Keratinocyte (primary cell): ENCODE measurements around the gene BEX3. TPM values are rescaled to one million over a fixed set of nuclear protein-coding genes. Genes with fewer than 3 reads are reported as not detected.

Experiments used
- DNase-seq: peaks from one replicate; pipeline ENCODE4 v3.0.0-alpha.2; 2011; ENCODE audit warnings: low read depth, missing footprints, low spot score
- FAIRE-seq: peaks from 2 replicates; lab custom pipeline; 2011; peaks lifted over from hg19 to GRCh38; lab: Jason Lieb, UNC
- H2AFZ ChIP-seq: 2 replicates; pipeline ENCODE4 v1.6.0; 2012; ENCODE audit warnings: low read length, control low read depth, inconsistent platforms; ENCODE audit not compliant: control insufficient read depth
- H3K27ac ChIP-seq: 2 replicates; pipeline ENCODE4 v1.5.1; 2011; ENCODE audit warnings: low read length; ENCODE audit not compliant: control insufficient read depth, insufficient read depth
- H3K27me3 ChIP-seq: 3 replicates; pipeline ENCODE4 v1.6.0; 2011; ENCODE audit warnings: low read length; ENCODE audit not compliant: control insufficient read depth, insufficient read depth; ENCODE audit errors: extremely low read depth
- H3K36me3 ChIP-seq, 2 experiments: 2 replicates in 1 of 2; 3 replicates in 1 of 2; pipeline ENCODE4 v1.5.1; 2011; ENCODE audit warnings: low read length in 2 of 2, mild to moderate bottlenecking in 1 of 2; ENCODE audit not compliant: control insufficient read depth in 2 of 2, insufficient read depth in 2 of 2; ENCODE audit errors: extremely low read depth in 1 of 2
- H3K4me1 ChIP-seq: 3 replicates; pipeline ENCODE4 v1.5.1; 2011; ENCODE audit warnings: low read length; ENCODE audit not compliant: control insufficient read depth, insufficient read depth; ENCODE audit errors: extremely low read depth
- H3K4me2 ChIP-seq: 3 replicates; pipeline ENCODE4 v1.6.0; 2011; ENCODE audit warnings: low read depth, low read length; ENCODE audit not compliant: control insufficient read depth, insufficient read depth; ENCODE audit errors: extremely low read depth
- H3K4me3 ChIP-seq, 3 experiments: fragments of 200-600 bp in 1 of 3; sonication (generic) in 1 of 3; 2 replicates in 2 of 3; 3 replicates in 1 of 3; pipeline ENCODE4 v1.5.1; 2011 to 2016; ENCODE audit warnings: low read length in 3 of 3, mild to moderate bottlenecking in 3 of 3, control low read depth in 2 of 3, inconsistent platforms in 1 of 3, low read depth in 1 of 3, mixed read lengths in 1 of 3, mixed run types in 1 of 3, moderate library complexity in 1 of 3; ENCODE audit not compliant: control insufficient read depth in 2 of 3, insufficient read depth in 2 of 3; ENCODE audit errors: extremely low read depth in 1 of 3
- H3K79me2 ChIP-seq: 2 replicates; pipeline ENCODE4 v1.6.0; 2012; ENCODE audit warnings: low read length; ENCODE audit not compliant: control insufficient read depth, insufficient read depth
- H3K9ac ChIP-seq: 3 replicates; pipeline ENCODE4 v1.6.0; 2011; ENCODE audit warnings: low read length; ENCODE audit not compliant: control insufficient read depth, insufficient read depth; ENCODE audit errors: extremely low read depth
- H3K9me1 ChIP-seq: 3 replicates; pipeline ENCODE4 v1.6.0; 2011; ENCODE audit warnings: low read length; ENCODE audit not compliant: control insufficient read depth, insufficient read depth; ENCODE audit errors: extremely low read depth
- H3K9me3 ChIP-seq: 2 replicates; pipeline ENCODE4 v1.5.1; 2012; ENCODE audit warnings: low read depth, low read length; ENCODE audit not compliant: control insufficient read depth
- H4K20me1 ChIP-seq: 3 replicates; pipeline ENCODE4 v1.6.0; 2011; ENCODE audit warnings: low read length; ENCODE audit not compliant: control insufficient read depth, insufficient read depth; ENCODE audit errors: extremely low read depth
- CTCF ChIP-seq, 3 experiments: IDR thresholded peaks in 1 of 3; conservative IDR thresholded peaks in 1 of 3; optimal IDR thresholded peaks in 1 of 3; 2 replicates in 2 of 3; 3 replicates in 1 of 3; pipeline versions ENCODE3 to v1.5.1; 2011; ENCODE audit warnings: low read length in 3 of 3, mild to moderate bottlenecking in 3 of 3, moderate library complexity in 2 of 3, control low read depth in 1 of 3, inconsistent platforms in 1 of 3; ENCODE audit not compliant: insufficient read depth in 2 of 3; ENCODE audit errors: extremely low read depth in 1 of 3
- EZH2 ChIP-seq: IDR thresholded peaks from one replicate; pipeline ENCODE4 v1.6.1; 2012; ENCODE audit warnings: inconsistent platforms, mild to moderate bottlenecking, low read length, moderate library complexity
- dilution Hi-C: fragments of 300-500 bp; cut with MboI; formaldehyde crosslinking; loops from one replicate; pipeline ENCODE4 v1.7.0; 2020; ENCODE audit warnings: low sequenced_read_pairs; ENCODE audit not compliant: extremely low pct_ligation_motif_present
- polyA plus RNA-seq, 5 experiments: library from polyadenylated mRNA; depleted of rRNA in 3 of 5; stranded (reverse) in 3 of 5; stranded (forward) in 1 of 5; unstranded in 1 of 5; fragments of >200 nt; gene quantifications; 1 replicate in 1 of 5; 2 replicates in 3 of 5; 3 replicates in 1 of 5; pipeline versions ENCODE4 v1.2.1 to v1.2.3, GENCODE V29; 2011 to 2012; ENCODE audit warnings: missing spikeins in 2 of 5, low read depth in 1 of 5, low replicate concordance in 1 of 5

Gene BEX3
- polyA plus RNA-seq, 1 donor (not counting 4 experiments of a cell fraction or from before 2014, with no cell fraction given): 264 TPM

- Histone ChIP-seq H3K9me3 (no peaks in the 10 kb centered on the region), H3K79me2 (no peaks in the 10 kb centered on the region), H3K27me3 (no peaks in the 10 kb centered on the region), H3K4me2 (no peak overlapping the region), H3K4me1 (no peaks in the 10 kb centered on the region), H4K20me1 (no peaks in the 10 kb centered on the region), H3K9me1 (no peaks in the 10 kb centered on the region), H3K9ac (no peak overlapping the region), H3K4me3 (no peak overlapping the region), H2AFZ (no peak overlapping the region), H3K27ac (no peak overlapping the region), H3K36me3 (no peaks in the 10 kb centered on the region)
- TF ChIP-seq EZH2 (no peak), CTCF (optimal IDR thresholded peaks at IDR 0.05 in 1 of 3, IDR thresholded peaks at IDR 0.05 in 1 of 3, conservative IDR thresholded peaks at IDR 0.05 in 1 of 3; ENCODE audit: extremely low read depth in 1 of 3, insufficient read depth in 2 of 3, low read length in 3 of 3) (no peak)
- DNase-seq (no peak), FAIRE-seq (no peak)
- dilution Hi-C loops: no loop called here
Measured at GRCh38 chrX:103413705-103414387, 37.5 kb downstream of the BEX3 start.

DNA sequence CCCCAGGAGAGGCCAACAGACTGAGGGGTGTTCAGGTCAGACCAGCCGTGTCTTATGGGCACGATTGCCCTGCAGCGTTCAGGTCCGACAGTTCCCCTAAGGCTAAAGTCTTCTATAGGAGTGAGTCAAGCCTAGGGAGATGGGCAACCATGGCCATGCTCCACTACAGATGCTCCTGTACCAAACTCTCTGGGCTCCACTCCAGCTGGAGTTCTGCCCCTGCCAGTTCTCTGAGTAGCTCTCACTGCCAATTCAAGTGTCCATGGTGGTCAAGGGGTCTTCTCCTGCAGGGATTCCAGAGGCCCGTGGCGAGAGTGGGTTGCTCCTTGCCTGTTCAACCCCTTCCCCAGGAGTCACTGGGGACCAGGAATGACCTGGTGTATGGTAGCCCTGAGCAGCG, 38.2 kb downstream of the BEX3 start:
- FAIRE-seq (no peak), DNase-seq (no peak)
- no peaks in the 10 kb centered on the region for H3K36me3 ChIP-seq
- H3K27ac ChIP-seq: no peak overlapping the region
- H3K9me3 ChIP-seq: no peaks in the 10 kb centered on the region
- dilution Hi-C loops: no loop called here
- no peak overlapping the region for H3K9ac ChIP-seq
- no peaks in the 10 kb centered on the region for H4K20me1 ChIP-seq
- no peak overlapping the region for H2AFZ ChIP-seq
- no peak overlapping the region for H3K4me2 ChIP-seq
- no peaks in the 10 kb centered on the region for H3K27me3 ChIP-seq
- H3K4me1 ChIP-seq: no peaks in the 10 kb centered on the region
- H3K4me3 ChIP-seq: no peak overlapping the region
- no peaks in the 10 kb centered on the region for H3K79me2 ChIP-seq
- H3K9me1 ChIP-seq: no peaks in the 10 kb centered on the region
- TF ChIP-seq CTCF (optimal IDR thresholded peaks at IDR 0.05 in 1 of 3, IDR thresholded peaks at IDR 0.05 in 1 of 3, conservative IDR thresholded peaks at IDR 0.05 in 1 of 3; ENCODE audit: extremely low read depth in 1 of 3, insufficient read depth in 2 of 3, low read length in 3 of 3) (no peak), EZH2 (no peak)
